GM13976 (cell line): Measurements from ENCODE around the gene ABTB1.

Source experiments
- DNase-seq: peaks from one replicate; pipeline ENCODE4 v3.0.0; 2012; ENCODE audit warnings: low spot score
- in situ Hi-C: fragments of 300-500 bp; cut with MboI; formaldehyde crosslinking; loops from one replicate; pipeline ENCODE4 v1.12.0; 2022; ENCODE audit warnings: low sequenced_read_pairs, mixed read lengths, inconsistent platforms; ENCODE audit not compliant: unreplicated experiment
- TF ChIP-seq, protein P1 (sequence below): IDR thresholded peaks from 2 replicates; pipeline ENCODE4 v1.5.1; 2012; ENCODE audit warnings: borderline replicate concordance, mild to moderate bottlenecking; ENCODE audit not compliant: insufficient read depth; ENCODE audit errors: extremely low read depth, missing control alignments, control extremely low read depth

ABTB1 gene

DNA sequence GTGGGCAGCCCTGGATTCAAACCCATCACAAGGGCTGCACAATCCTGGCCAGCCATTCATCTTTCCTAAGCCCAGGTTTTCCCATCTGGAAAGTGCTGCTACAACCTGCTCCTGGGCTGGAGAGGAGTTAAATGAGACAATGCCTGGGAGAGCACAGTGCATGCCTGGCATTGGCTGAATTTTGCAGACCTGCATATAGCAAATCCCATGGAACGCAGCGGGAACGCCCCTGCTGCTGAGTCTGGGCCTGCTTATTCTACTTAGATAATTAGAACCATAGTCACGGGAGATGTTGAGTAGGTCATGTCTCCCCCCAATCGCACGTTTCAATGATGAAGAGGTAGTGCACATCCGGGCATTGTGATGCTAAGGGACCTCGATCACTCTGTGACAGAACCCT lies 46.6 kb downstream of the ABTB1 start:
- TF ChIP-seq, protein P1, sequence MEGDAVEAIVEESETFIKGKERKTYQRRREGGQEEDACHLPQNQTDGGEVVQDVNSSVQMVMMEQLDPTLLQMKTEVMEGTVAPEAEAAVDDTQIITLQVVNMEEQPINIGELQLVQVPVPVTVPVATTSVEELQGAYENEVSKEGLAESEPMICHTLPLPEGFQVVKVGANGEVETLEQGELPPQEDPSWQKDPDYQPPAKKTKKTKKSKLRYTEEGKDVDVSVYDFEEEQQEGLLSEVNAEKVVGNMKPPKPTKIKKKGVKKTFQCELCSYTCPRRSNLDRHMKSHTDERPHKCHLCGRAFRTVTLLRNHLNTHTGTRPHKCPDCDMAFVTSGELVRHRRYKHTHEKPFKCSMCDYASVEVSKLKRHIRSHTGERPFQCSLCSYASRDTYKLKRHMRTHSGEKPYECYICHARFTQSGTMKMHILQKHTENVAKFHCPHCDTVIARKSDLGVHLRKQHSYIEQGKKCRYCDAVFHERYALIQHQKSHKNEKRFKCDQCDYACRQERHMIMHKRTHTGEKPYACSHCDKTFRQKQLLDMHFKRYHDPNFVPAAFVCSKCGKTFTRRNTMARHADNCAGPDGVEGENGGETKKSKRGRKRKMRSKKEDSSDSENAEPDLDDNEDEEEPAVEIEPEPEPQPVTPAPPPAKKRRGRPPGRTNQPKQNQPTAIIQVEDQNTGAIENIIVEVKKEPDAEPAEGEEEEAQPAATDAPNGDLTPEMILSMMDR = no peak
- DNase-seq = no peak
- in situ Hi-C loops = no loop called here

GRCh38 chr3:127720161-127720823 lies 47.5 kb downstream of the ABTB1 start:
- TF ChIP-seq, protein P1 = no peak
- no peak for DNase-seq
- in situ Hi-C loops = no loop called here

- no peak for DNase-seq
- TF ChIP-seq, protein P1 = no peak
- in situ Hi-C loops = no loop called here
These were observed 48.5 kb downstream of the ABTB1 start for GRCh38 chr3:127720985-127721935.

DNA sequence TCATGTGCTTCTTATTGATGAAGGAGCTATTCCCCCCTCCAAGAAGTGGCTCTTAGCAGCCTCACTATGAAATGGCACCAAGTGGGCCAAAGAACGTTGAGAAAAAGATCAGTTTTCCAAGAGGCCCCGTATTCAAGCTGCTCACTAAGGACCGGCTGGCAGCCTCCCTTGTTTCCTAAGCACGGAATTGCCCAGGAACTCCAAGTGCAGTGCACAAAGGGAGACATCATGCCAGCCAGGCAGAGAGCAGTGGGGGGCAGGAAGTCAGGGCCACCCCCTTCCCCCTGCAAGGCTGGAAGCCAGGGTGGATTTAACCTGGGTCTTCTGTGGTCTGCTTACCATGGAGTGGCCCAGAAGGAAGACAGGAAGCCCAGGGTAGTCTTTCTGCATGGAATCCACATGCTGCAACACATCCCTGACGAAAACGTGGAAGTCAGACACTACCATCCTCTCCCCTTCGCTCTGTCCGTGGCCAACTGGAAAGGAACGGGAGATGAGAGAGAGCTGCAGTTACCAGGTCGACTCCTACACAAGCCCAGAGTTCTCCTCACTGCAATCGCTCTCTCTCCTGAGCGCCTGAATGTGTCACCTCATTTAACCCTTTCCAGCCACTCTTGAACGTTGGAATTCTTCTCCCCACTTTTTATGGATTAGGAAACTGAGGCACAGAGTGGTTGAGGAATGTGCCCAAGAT lies 49.5 kb downstream of the ABTB1 start:
- in situ Hi-C loops = no loop called here
- no peak for DNase-seq
- TF ChIP-seq, protein P1 = no peak

- in situ Hi-C loops = no loop called here
- DNase-seq = no peak
- TF ChIP-seq, protein P1 = no peak
These were observed 50.3 kb downstream of the ABTB1 start for GRCh38 chr3:127723011-127723567.

DNA sequence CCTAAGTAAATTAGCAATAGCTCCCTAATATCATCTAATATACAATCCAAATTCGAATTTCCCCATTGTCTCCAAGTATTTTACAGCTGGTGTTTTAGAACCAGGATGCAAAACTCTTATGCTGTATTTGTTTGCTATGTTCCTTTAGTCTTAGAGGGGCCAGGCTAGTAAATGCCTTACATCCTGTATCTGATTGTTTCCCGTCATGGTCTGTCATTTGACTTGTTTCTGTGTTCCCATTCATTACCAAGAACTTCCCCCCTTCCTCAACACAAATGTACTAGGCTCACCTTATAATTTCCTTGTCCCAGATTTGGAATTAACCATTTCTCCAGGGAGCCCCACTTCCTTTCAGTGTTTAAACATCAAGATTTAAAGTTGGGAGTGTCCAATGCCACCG lies 54.1 kb downstream of the ABTB1 start:
- in situ Hi-C loops = no loop called here
- TF ChIP-seq, protein P1 = no peak
- no peak for DNase-seq
